Effector memory CD4-positive, alpha-beta T cell (primary cell): ENCODE data around the gene PRKAG2.

Experiments used
- DNase-seq, 3 donors: peaks; one replicate each; pipeline ENCODE4 v3.0.0-alpha.2; 2020
- H3K27ac ChIP-seq: 2 replicates; pipeline ENCODE4 v1.7.0; 2013; ENCODE audit warnings: mild to moderate bottlenecking, low read length, moderate library complexity; ENCODE audit not compliant: insufficient read depth, poor library complexity, severe bottlenecking
- H3K27me3 ChIP-seq: replicated peaks from 2 replicates; pipeline ENCODE4 v1.7.0; 2013; ENCODE audit warnings: mild to moderate bottlenecking, low read length; ENCODE audit not compliant: insufficient read depth, control insufficient read depth, poor library complexity, severe bottlenecking
- H3K36me3 ChIP-seq: 2 replicates; pipeline ENCODE4 v1.7.0; 2013; ENCODE audit warnings: mild to moderate bottlenecking, low read length, moderate library complexity; ENCODE audit not compliant: control insufficient read depth, insufficient read depth
- H3K4me1 ChIP-seq: 2 replicates; pipeline ENCODE4 v1.7.0; 2013; ENCODE audit warnings: low read length, mild to moderate bottlenecking; ENCODE audit not compliant: control insufficient read depth, insufficient read depth, poor library complexity, severe bottlenecking
- H3K4me3 ChIP-seq: 2 replicates; pipeline ENCODE4 v1.7.0; 2013; ENCODE audit warnings: low read length, low read depth, mild to moderate bottlenecking; ENCODE audit not compliant: insufficient read depth, poor library complexity, severe bottlenecking
- H3K9me3 ChIP-seq: 2 replicates; pipeline ENCODE4 v1.7.0; 2013; ENCODE audit warnings: mild to moderate bottlenecking, low read length, moderate library complexity; ENCODE audit not compliant: control insufficient read depth

PRKAG2 gene

DNA sequence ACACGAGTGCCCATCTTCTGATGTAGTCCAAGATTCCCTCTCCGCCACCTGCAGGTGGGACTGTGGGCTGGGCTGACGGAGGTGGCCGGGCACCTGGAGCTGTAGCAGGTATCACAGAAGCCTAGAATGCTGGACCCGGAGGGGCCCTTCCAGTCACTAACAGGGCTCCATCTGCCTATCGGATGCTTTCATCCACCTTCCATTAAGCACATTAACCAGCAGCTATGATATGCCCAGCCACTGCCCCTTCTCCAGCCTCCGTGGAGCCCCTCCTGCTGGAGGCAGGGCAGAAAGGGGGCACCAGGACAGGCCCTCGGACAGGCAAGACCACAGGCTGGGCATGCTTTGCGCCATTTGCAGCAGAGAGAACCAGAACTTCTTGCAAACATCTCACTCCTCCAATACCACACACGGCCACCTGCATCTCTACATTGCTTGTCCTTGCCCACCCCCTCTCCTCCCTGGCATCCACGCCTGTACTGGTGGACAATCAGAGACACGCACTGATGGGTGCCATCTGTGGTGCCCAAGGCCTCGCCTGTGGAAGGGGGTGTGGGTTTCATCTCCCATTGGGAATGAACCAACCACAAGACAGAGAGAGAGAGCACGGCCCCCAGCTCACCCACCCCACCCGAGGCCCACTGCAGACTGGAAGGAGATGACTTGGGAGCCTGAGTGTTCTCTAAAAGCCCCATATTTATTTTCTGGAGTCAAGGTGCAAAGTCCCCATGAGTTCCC, 16.8 kb downstream of the PRKAG2 start:
- H3K9me3 ChIP-seq = no peaks in the 10 kb centered on the region
- H3K27ac ChIP-seq = no peak overlapping the region
- H3K36me3 ChIP-seq = peaks cover 3% of the 10 kb centered on the region
- DNase-seq = no peak
- no peaks in the 10 kb centered on the region for H3K4me1 ChIP-seq
- no peak overlapping the region for H3K4me3 ChIP-seq
- H3K27me3 ChIP-seq = no peaks in the 10 kb centered on the region

DNA sequence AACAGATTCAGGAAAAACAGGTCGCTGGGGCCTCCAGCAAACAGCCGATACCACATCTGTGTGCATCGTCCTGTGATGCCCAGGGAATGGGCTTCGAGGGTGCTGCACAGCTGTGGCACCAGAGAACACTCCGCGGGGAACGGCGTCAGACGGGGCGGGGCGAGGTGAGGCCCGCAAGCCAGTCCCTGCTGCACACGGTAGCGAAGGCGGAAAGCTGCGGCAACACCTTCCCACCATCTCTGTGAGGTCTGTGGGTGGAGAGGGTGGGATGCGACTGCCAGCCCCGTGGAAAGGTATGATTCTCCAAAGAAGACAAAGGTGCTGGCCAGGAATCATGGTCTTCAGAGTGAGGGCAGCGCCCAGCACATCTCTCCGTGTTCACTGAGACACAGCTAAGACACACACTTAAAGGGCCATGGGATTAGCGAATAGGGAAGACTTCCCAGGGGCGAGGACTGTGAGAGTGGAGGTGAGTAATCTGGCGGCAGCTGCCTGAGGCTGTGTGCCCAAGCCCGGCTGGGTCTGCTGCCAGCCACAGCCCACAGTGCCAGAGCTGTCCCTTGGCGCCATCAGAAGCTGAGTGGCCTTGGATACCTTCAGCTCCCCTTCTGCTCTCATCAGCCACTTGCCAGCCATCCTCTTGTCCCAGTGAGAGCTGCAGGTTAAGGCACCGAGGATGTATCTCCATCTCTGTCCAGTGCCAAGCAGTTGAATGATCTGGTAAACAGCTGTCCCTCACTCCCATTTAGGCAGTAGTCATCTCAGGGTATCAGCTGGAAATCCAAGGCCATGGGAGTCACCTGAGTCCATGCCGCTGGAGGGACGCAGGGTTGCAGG, 17.6 kb downstream of the PRKAG2 start:
- no peak overlapping the region for H3K27ac ChIP-seq
- H3K9me3 ChIP-seq = no peaks in the 10 kb centered on the region
- peaks cover 3% of the 10 kb centered on the region for H3K36me3 ChIP-seq
- no peak overlapping the region for H3K4me3 ChIP-seq
- H3K4me1 ChIP-seq = no peaks in the 10 kb centered on the region
- no peaks in the 10 kb centered on the region for H3K27me3 ChIP-seq
- no peak for DNase-seq

DNA sequence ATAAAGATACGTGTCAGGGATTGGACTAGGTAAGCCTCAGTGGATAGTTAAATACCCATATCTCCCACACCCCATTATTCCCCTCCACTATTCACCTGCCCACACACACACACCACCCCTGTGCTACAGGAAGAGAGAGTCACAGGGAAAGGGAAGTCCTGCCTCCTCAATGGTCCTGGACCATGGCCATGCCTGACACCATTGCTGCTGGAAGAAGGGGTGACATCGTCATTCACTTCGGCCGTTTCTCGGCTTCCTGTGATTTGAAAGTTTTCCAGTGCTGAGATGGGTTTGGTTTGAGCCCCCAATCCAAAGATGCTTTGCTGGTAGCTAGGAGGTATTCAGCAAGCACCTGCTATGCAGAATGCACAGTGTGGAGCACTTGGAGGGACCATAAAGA, 18.5 kb downstream of the PRKAG2 start:
- Histone ChIP-seq H3K36me3 (peaks cover 3% of the 10 kb centered on the region), H3K4me3 (no peak overlapping the region), H3K4me1 (no peaks in the 10 kb centered on the region), H3K27me3 (no peaks in the 10 kb centered on the region), H3K9me3 (no peaks in the 10 kb centered on the region), H3K27ac (no peak overlapping the region)
- DNase-seq = no peak

DNA sequence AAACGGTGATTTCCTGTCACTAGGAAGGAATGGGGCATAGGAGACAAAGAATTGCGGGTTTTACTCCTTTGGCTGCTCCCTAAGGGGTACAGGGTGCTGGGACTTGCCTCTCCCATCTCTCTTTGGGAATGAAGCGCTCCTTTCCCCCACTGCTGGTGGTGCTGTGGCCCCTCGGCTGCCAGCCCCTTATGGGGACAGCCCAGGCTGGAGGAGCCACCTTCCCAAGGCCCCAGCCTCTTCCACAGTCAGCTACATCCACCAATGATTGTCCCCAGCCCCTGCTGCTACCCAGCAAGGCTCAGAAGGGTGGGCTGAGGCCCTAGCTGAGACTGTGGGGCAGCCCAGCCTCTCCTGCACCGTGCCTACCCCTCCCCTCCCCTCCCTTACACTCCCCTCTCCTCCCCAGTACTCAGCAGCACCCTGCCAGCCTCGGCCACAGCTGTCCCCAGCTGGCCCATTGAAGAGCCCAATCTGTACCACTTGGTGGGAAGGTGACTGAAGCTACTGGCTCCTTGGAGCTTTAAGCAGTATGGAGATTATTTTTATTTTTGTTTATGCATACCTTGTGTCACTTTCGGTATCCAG, 19.0 kb downstream of the PRKAG2 start:
- Histone ChIP-seq H3K9me3 (no peaks in the 10 kb centered on the region), H3K36me3 (peaks cover 3% of the 10 kb centered on the region), H3K27ac (no peak overlapping the region), H3K4me3 (no peak overlapping the region), H3K27me3 (no peaks in the 10 kb centered on the region), H3K4me1 (no peaks in the 10 kb centered on the region)
- no peak for DNase-seq

DNA sequence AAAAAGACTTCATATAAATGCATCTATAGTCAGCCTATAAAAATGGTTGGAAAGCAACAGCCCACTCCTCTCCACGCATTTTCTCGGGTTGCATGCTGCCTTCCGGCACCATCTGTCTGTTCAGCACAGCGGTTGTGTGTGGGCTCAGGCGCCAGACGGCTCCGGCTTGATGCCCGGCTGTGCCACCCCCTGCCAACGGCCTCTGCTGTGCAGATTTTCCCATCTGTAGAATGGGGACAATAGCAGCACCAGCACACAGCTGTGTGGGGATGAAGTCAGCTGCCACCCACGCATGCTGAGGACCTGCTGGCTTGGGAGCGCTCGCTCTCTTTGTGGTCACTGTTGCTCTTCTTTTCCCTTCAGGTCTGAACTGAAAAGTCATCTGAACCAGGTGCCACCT, 19.5 kb downstream of the PRKAG2 start:
- Histone ChIP-seq H3K36me3 (peaks cover 3% of the 10 kb centered on the region), H3K4me1 (no peaks in the 10 kb centered on the region)
- no peak for DNase-seq

DNA sequence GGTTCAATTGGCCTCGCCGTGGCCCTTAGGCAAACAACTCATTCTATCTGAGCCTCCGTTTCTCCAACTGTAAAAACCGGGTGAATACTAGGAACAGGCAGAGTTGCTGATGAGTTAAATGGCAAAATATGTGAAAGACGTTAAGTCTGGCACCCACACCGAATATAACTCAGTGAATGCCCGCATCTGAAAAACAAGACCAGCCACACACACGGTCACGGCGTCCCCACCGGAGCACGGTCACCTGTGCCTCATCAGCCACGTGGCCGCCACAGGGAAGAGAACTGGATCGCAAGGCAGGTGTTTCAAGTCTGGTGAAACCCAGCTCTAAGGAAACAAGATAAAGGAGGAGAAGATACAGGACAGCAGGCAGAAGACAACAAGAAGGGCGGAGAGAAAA, 20.4 kb downstream of the PRKAG2 start:
- Histone ChIP-seq H3K27ac (no peak overlapping the region), H3K27me3 (no peaks in the 10 kb centered on the region), H3K4me3 (no peak overlapping the region), H3K9me3 (no peaks in the 10 kb centered on the region), H3K36me3 (peaks cover 3% of the 10 kb centered on the region), H3K4me1 (no peaks in the 10 kb centered on the region)
- DNase-seq = no peak

More for the DNA sequence above, 19.5 kb downstream of the PRKAG2 start:
- Histone ChIP-seq H3K9me3 (no peaks in the 10 kb centered on the region), H3K4me3 (no peak overlapping the region), H3K27me3 (no peaks in the 10 kb centered on the region), H3K27ac (no peak overlapping the region)

DNA sequence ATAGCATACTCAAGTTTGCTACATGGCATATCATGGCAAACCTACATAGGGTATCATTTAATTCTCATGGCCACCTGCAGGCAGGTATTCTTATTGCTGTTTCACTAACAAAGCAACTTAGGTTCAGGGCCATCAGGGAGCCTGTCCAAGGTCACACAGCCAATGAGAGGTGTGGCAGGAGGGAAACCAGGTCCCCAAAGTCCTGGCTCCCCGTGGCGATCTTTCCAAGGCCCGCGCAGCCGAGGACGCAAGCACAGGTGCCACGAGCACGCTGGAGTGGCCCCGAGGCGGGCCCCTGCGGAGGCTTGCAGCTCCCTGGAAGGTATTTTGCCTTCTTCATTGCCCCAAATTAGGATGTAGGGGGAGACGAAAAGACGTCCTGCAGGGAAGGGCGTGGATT, 20.8 kb downstream of the PRKAG2 start:
- Histone ChIP-seq H3K36me3 (peaks cover 3% of the 10 kb centered on the region), H3K9me3 (no peaks in the 10 kb centered on the region), H3K27ac (no peak overlapping the region), H3K4me3 (no peak overlapping the region), H3K4me1 (no peaks in the 10 kb centered on the region), H3K27me3 (no peaks in the 10 kb centered on the region)
- no peak for DNase-seq

DNA sequence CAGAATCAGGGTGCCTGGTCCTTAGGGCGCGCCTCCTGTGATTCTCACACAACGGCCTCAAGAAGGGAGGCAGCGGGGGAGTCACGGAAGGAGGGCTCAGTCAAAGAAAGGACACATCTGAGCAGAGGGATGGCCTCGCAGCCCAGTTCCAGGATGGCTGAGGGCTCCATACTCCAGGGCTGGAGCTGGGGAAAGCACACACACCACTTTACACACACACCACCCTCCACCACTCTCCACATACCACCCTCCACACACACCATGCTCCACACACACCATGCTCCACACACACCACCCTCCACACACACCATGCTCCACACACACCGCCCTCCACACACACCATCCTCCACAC, 22.2 kb downstream of the PRKAG2 start:
- no peaks in the 10 kb centered on the region for H3K27me3 ChIP-seq
- H3K4me3 ChIP-seq = no peak overlapping the region
- no peaks in the 10 kb centered on the region for H3K9me3 ChIP-seq
- H3K4me1 ChIP-seq = no peaks in the 10 kb centered on the region
- no peak overlapping the region for H3K27ac ChIP-seq
- DNase-seq = no peak
- peaks cover under 1% of the 10 kb centered on the region for H3K36me3 ChIP-seq

DNA sequence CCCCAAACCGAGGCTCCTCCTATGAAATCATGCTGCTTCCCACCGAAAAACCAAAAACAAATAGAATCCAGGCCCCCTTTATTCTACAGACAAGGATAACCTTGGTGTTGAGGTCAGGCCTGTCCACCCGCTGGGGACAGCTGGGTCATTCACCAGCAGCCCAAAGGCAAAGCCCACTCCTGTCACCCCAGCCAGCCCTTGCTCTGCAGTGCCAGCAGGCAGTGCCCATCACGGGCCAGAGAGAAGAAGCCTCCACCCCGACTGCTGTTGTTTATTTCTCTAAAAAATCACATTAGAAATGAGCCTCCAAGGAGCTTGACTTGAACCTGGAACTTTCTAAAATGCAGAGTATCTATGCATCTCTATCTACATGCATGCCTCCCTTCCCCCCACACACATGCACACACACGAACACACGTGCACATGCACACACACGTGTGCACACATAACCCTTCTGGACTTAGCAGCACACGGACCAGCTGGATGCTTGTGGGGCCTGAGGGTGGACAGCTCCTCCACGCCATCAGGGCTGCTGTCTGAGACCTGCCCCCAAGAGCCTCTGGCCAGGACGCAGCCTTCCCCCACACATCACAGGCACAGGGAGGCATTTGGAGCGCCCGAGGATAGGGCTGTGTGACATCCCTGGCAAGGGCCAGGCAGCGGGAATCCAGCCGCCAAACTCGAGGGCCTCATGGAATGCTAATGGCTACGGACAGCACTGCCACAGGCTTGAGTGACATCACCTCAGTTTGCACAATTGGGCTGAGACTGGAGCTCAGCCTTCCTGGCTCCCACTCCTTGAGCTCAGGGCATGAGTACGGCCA, 22.8 kb downstream of the PRKAG2 start:
- no peaks in the 10 kb centered on the region for H3K4me1 ChIP-seq
- DNase-seq = no peak
- H3K9me3 ChIP-seq = no peaks in the 10 kb centered on the region
- H3K36me3 ChIP-seq = no peaks in the 10 kb centered on the region
- no peak overlapping the region for H3K4me3 ChIP-seq
- no peak overlapping the region for H3K27ac ChIP-seq
- no peaks in the 10 kb centered on the region for H3K27me3 ChIP-seq
